Progenitor cell of endocrine pancreas (in vitro differentiated cells): ENCODE measurements around the gene STAMBPL1. TPM values are rescaled to one million over a fixed set of nuclear protein-coding genes. Genes with fewer than 3 reads are reported as not detected.

ENCODE experiments used
- DNase-seq: peaks from one replicate; pipeline ENCODE4 v3.0.0; 2021; ENCODE audit warnings: low spot score; ENCODE audit not compliant: unreplicated experiment
- H3K27ac Mint-ChIP-seq: 2 replicates; pipeline ENCODE4 v1.8.0; 2021; ENCODE audit warnings: mild to moderate bottlenecking, moderate library complexity, mixed read lengths
- H3K27me3 Mint-ChIP-seq: 2 replicates; pipeline ENCODE4 v1.8.0; 2021; ENCODE audit warnings: mixed read lengths
- H3K36me3 Mint-ChIP-seq: 2 replicates; pipeline ENCODE4 v1.8.0; 2022; ENCODE audit warnings: mixed read lengths; ENCODE audit not compliant: insufficient read depth
- H3K4me1 Mint-ChIP-seq: 2 replicates; pipeline ENCODE4 v1.8.0; 2021; ENCODE audit warnings: low read depth, mixed read lengths
- H3K4me3 Mint-ChIP-seq: 2 replicates; pipeline ENCODE4 v1.8.0; 2021; ENCODE audit warnings: low read depth, mild to moderate bottlenecking, moderate library complexity, mixed read lengths
- H3K9me3 Mint-ChIP-seq: 2 replicates; pipeline ENCODE4 v1.8.0; 2021; ENCODE audit warnings: low read depth, mixed read lengths
- total RNA-seq: library from RNA; stranded (reverse); gene quantifications from 2 replicates; pipeline ENCODE4 v1.2.1, GENCODE V29; 2021
- TF ChIP-seq, protein P1 (sequence below): fragments of 200-600 bp; sonication (generic); IDR thresholded peaks from one replicate; pipeline ENCODE4 v1.5.0; 2021; ENCODE audit warnings: antibody characterized with exemption, mild to moderate bottlenecking; ENCODE audit not compliant: unreplicated experiment

Gene STAMBPL1
- total RNA-seq, 1 donor from 2014 or later = 1.3 TPM

DNA sequence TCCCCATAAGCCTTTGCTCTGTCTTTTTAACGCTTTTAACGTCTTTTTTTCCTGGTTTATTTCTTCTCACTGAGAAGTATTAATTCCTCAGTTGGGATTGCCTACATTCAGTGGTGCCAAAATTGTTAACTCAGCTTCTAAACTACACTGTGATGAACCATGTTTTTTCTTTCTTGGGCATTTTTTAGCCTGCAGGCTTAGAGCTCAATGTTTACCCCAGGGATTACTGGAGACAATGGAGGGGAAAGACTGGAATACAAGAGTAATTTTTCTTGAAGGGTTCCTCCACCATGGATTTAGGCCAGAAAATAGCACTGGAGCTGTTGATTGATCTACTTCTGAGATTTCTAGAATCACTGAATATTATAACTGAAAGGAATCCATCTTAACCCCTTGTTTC, 19.8 kb downstream of the STAMBPL1 start:
- TF ChIP-seq, protein P1, sequence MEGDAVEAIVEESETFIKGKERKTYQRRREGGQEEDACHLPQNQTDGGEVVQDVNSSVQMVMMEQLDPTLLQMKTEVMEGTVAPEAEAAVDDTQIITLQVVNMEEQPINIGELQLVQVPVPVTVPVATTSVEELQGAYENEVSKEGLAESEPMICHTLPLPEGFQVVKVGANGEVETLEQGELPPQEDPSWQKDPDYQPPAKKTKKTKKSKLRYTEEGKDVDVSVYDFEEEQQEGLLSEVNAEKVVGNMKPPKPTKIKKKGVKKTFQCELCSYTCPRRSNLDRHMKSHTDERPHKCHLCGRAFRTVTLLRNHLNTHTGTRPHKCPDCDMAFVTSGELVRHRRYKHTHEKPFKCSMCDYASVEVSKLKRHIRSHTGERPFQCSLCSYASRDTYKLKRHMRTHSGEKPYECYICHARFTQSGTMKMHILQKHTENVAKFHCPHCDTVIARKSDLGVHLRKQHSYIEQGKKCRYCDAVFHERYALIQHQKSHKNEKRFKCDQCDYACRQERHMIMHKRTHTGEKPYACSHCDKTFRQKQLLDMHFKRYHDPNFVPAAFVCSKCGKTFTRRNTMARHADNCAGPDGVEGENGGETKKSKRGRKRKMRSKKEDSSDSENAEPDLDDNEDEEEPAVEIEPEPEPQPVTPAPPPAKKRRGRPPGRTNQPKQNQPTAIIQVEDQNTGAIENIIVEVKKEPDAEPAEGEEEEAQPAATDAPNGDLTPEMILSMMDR = no peak
- Mint-ChIP-seq H3K9me3 (no peaks in the 10 kb centered on the region), H3K4me3 (no peak overlapping the region), H3K27ac (no peak overlapping the region), H3K36me3 (no peaks in the 10 kb centered on the region), H3K4me1 (peaks cover 19% of the 10 kb centered on the region), H3K27me3 (peaks cover 3% of the 10 kb centered on the region)
- DNase-seq = no peak

DNA sequence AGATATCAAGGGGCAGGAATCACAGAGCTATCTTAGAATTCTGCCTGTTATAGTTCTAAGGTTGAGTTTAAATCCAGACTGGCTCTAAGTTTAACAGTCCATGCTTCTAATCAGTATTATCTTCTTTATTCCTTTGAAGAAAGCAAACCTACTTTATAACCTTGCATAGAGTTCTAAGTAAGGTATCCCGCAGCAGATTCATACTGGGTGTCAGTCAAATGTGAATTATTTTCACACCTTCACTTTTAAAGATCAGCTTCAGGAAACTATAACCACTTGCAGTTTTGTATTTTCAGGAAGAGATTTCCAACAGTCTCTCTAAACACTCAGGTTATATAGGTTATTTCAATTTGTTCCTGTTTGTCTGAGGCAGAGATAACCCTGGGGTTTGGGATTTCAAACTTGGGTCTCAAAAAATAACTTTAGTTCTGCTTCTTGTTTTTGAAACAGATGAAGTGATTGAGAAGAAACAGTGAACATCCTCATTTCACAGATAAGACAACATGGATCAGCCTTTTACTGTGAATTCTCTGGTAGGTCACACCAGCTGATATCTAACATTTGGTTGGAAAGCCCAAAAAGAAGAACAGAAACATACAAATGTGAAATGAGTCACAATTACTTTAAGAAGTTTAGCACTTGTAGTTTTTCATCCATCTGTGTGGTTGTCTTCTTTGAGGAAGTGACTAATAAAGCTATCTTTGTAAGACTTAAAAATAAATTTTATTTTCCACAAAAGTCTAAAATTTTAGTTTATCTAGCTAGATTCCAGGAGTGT, 21.4 kb downstream of the STAMBPL1 start:
- Mint-ChIP-seq H3K27ac (no peak overlapping the region), H3K27me3 (peaks cover 3% of the 10 kb centered on the region), H3K36me3 (no peaks in the 10 kb centered on the region), H3K4me3 (no peak overlapping the region), H3K4me1 (peaks cover 17% of the 10 kb centered on the region), H3K9me3 (no peaks in the 10 kb centered on the region)
- TF ChIP-seq, protein P1 = no peak
- no peak for DNase-seq

DNA sequence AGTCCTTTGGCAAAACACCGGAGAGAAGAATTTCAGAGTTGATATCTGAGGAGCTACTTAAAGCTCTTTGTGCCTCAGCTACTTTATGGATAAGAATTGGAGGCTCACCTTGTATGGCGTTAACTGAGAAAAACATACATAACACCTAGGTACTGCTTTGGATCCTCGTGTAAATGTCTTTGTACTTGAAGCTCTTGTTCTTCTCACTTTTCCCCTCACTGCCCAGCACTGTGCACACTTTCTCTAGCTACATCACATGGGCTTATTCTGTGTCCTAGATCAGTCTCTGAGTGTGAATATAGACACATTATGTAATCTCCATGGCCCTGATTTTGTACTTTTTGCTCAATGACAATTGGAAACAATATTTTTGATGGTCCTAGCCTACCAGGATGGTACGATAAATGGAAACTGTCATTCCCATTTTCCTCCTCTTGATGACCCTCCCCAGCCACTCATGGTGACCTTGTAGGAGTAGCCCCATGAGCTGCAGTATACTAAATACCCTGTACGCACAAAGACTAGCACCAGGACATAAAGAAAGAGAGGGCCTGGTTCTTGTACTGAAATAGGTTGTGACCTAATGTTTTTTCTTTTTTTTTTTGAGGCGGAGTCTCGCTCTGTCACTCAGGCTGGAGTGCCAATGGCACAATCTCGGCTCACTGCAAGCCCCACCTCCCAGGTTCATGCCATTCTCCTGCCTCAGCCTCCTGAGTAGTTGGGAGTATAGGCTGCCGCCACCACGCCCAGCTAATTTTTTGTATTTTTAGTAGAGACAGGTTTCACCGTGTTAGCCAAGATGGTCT, 22.1 kb downstream of the STAMBPL1 start:
- Mint-ChIP-seq H3K27ac (peak overlapping the region; percentile 11), H3K4me3 (no peak overlapping the region), H3K9me3 (no peaks in the 10 kb centered on the region), H3K4me1 (peaks cover 9% of the 10 kb centered on the region), H3K27me3 (peaks cover 3% of the 10 kb centered on the region), H3K36me3 (no peaks in the 10 kb centered on the region)
- TF ChIP-seq, protein P1 = no peak
- no peak for DNase-seq

DNA sequence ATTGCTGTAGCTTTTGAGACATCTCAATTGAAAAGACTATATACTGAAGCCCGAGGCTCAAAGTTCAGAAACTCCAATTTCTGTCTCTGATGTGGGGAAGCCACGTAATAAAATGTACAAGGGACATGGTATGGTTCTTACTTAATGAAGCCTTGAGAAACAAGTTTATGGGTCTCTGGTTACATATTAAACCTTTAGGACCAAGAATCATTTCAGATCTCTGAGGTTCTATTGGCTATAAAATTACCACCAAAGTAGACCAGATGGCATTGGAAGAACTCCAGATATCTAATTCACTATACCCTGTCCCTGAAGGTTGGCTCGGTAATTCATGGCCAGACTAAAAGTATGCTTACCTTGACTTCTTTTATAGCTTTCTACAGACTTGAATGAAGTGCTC, 23.7 kb downstream of the STAMBPL1 start:
- Mint-ChIP-seq H3K4me1 (peaks cover 1% of the 10 kb centered on the region), H3K27me3 (peaks cover 3% of the 10 kb centered on the region), H3K36me3 (no peaks in the 10 kb centered on the region), H3K4me3 (no peak overlapping the region), H3K27ac (no peak overlapping the region), H3K9me3 (no peaks in the 10 kb centered on the region)
- no peak for DNase-seq
- TF ChIP-seq, protein P1 = no peak

DNA sequence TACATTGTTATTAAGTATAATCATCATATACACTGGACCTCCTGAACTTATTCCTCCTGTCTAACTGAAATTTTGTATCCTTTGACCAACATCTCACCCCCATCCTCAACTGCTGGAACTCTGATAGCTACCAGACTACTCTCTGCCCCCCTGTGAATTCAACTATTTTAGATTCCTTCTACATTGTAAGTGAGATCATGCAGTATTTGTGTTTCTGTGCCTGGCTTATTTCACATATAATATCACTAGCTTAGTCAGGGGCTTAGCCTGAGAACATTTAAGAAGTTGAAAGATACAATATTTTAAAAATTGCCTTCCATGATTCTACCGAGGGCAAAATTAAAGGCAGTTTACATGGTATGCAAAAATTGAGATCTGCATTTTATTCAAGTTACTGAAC, 26.9 kb downstream of the STAMBPL1 start:
- Mint-ChIP-seq H3K27me3 (no peaks in the 10 kb centered on the region), H3K4me1 (no peaks in the 10 kb centered on the region), H3K27ac (no peak overlapping the region), H3K4me3 (no peak overlapping the region), H3K36me3 (no peaks in the 10 kb centered on the region), H3K9me3 (no peaks in the 10 kb centered on the region)
- TF ChIP-seq, protein P1 = no peak
- no peak for DNase-seq
